Measurements from ENCODE around the gene CHRDL2. TPM values are rescaled to one million over a fixed set of nuclear protein-coding genes. Genes with fewer than 3 reads are reported as not detected.
"Not testable (repeated sequence)": the region's sequence is repeated elsewhere in the genome, so short reads cannot be mapped to it uniquely, and the experiment has no call there.

CHRDL2 gene
- total and polyA plus RNA-seq, 8 donors: 0.92 to 38.4 (median 7.2) TPM; not detected in 1

- Histone ChIP-seq H3K27me3 (no peaks in the 10 kb centered on the region), H3K36me3 (no peaks in the 10 kb centered on the region), H3K4me1 (peaks cover 20 to 47% (median 33%) of the 10 kb centered on the region in 4 donors), H3K4me3 (no peak overlapping the region), H3K9me3 (no peaks in the 10 kb centered on the region), H3K27ac (no peak overlapping the region)
- no peak for TF ChIP-seq EP300 (IDR thresholded peaks at IDR 0.05)
- TF ChIP-seq POLR2AphosphoS5 (IDR thresholded peaks at IDR 0.05): no peak
- TF ChIP-seq, protein P1, sequence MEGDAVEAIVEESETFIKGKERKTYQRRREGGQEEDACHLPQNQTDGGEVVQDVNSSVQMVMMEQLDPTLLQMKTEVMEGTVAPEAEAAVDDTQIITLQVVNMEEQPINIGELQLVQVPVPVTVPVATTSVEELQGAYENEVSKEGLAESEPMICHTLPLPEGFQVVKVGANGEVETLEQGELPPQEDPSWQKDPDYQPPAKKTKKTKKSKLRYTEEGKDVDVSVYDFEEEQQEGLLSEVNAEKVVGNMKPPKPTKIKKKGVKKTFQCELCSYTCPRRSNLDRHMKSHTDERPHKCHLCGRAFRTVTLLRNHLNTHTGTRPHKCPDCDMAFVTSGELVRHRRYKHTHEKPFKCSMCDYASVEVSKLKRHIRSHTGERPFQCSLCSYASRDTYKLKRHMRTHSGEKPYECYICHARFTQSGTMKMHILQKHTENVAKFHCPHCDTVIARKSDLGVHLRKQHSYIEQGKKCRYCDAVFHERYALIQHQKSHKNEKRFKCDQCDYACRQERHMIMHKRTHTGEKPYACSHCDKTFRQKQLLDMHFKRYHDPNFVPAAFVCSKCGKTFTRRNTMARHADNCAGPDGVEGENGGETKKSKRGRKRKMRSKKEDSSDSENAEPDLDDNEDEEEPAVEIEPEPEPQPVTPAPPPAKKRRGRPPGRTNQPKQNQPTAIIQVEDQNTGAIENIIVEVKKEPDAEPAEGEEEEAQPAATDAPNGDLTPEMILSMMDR (IDR thresholded peaks at IDR 0.05): no peak
- TF ChIP-seq POLR2A (IDR thresholded peaks at IDR 0.05): no peak
- no peak for DNase-seq
- WGBS, 5 donors: 76 to 94% (median 88%) methylated on average over 1 of the region's 1 CpG
- intact Hi-C loops (cut with DNase I; ENCODE audit: low total_unique reads): no loop called here
Measured at GRCh38 chr11:74756571-74756970, 25.3 kb upstream of the CHRDL2 start.

- WGBS, 5 donors: 22 to 40% (median 28%) methylated on average over 1 of the region's 1 CpG
- no peaks in the 10 kb centered on the region for H3K36me3 ChIP-seq
- TF ChIP-seq POLR2A (IDR thresholded peaks at IDR 0.05) (no peak), EP300 (IDR thresholded peaks at IDR 0.05) (no peak), POLR2AphosphoS5 (IDR thresholded peaks at IDR 0.05) (no peak)
- TF ChIP-seq, protein P1 (IDR thresholded peaks at IDR 0.05): no peak
- DNase-seq: no peak
- H3K27me3 ChIP-seq: no peaks in the 10 kb centered on the region
- H3K9me3 ChIP-seq: no peaks in the 10 kb centered on the region
- intact Hi-C loops (cut with DNase I; ENCODE audit: low total_unique reads): no loop called here
- H3K27ac ChIP-seq: peak overlapping the region in 2 of 5 donors; percentile 23 to 42
- peaks cover 20 to 58% (median 38%) of the 10 kb centered on the region in 4 donors for H3K4me1 ChIP-seq
- H3K4me3 ChIP-seq: no peak overlapping the region
Measured at GRCh38 chr11:74755395-74755995, 24.3 kb upstream of the CHRDL2 start.

DNA sequence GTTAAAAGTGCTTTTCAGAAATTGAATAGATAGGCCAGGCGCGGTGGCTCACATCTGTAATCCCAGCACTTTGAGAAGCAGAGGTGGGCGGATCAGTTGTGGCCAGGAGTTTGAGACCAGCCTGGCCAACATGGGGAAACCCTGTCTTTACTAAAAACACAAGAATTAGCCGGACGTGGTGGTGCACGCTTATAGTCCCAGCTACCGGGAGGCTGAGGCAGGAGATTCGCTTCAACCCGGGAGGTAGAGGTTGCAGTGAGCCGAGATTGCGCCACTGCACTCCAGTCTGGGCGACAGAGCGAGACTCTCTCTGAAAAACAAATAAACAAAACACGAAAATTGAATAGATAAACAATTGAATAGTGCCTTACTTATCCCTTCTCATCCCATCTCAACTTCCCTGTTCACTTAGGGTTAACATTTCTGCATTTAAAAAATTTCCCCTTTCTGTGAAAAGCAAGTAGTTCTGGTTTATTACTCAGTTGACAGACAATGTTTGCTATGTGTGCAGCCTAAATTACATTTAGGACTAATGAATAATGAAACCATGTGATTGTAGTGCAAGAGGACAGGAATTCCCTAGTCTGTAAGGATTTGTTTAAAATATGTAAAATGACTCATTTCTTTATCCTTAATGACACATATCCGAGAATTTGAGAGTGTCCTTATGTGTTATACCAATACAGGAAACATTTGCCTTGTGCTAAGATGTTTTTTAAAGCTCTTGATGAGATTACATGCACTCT, 23.5 kb upstream of the CHRDL2 start:
- H3K4me1 ChIP-seq: peaks cover 26 to 66% (median 45%) of the 10 kb centered on the region in 4 donors
- 60 to 77% (median 73%) methylated on average over 15 of the region's 15 CpGs for WGBS, 5 donors
- TF ChIP-seq POLR2A (IDR thresholded peaks at IDR 0.05) (no peak), POLR2AphosphoS5 (IDR thresholded peaks at IDR 0.05) (peak in 1 of 3 donors; percentile 45), EP300 (IDR thresholded peaks at IDR 0.05) (no peak)
- TF ChIP-seq, protein P1 (IDR thresholded peaks at IDR 0.05): no peak
- H3K4me3 ChIP-seq: no peak overlapping the region
- no peaks in the 10 kb centered on the region for H3K36me3 ChIP-seq
- intact Hi-C loops (cut with DNase I; ENCODE audit: low total_unique reads): no loop called here
- H3K27me3 ChIP-seq: no peaks in the 10 kb centered on the region
- peak overlapping the region in 3 of 5 donors; percentile 23 to 42 (median 31) for H3K27ac ChIP-seq
- H3K9me3 ChIP-seq: no peaks in the 10 kb centered on the region
- DNase-seq: peak in 1 of 2 donors; percentile 19

GRCh38 chr11:74751303-74751702, 20.1 kb upstream of the CHRDL2 start:
- Histone ChIP-seq H3K36me3 (no peaks in the 10 kb centered on the region), H3K4me1 (peaks cover 38 to 77% (median 56%) of the 10 kb centered on the region in 4 donors), H3K27ac (peak overlapping the region in 1 of 5 donors; percentile 37), H3K27me3 (no peaks in the 10 kb centered on the region), H3K9me3 (no peaks in the 10 kb centered on the region), H3K4me3 (no peak overlapping the region)
- WGBS, 5 donors: 78 to 92% (median 85%) methylated on average over 2 of the region's 2 CpGs
- TF ChIP-seq, protein P1 (IDR thresholded peaks at IDR 0.05): no peak
- TF ChIP-seq POLR2A (IDR thresholded peaks at IDR 0.05) (no peak), POLR2AphosphoS5 (IDR thresholded peaks at IDR 0.05) (no peak)
- DNase-seq: no peak
- intact Hi-C loops (cut with DNase I; ENCODE audit: low total_unique reads): no loop called here

GRCh38 chr11:74750598-74750997, 19.4 kb upstream of the CHRDL2 start:
- H3K27ac ChIP-seq; DNase-seq; H3K27me3 ChIP-seq; H3K9me3 ChIP-seq; H3K36me3 ChIP-seq; intact Hi-C loops (cut with DNase I; ENCODE audit: low total_unique reads): not testable (repeated sequence)
- Histone ChIP-seq H3K4me3 (peak overlapping the region in 1 of 4 donors; percentile 77), H3K4me1 (peaks cover 38 to 70% (median 53%) of the 10 kb centered on the region in 4 donors)
- 91 to 96% (median 96%) methylated on average over 13 to 14 of the region's 14 CpGs for WGBS, 5 donors
